H7 (cell line): ENCODE measurements around the gene CYP3A7. TPM values are rescaled to one million over a fixed set of nuclear protein-coding genes. Genes with fewer than 3 reads are reported as not detected.
A peak's percentile ranks its signal among the peaks of the same experiment; 100 is the strongest.
"Not testable (repeated sequence)": the region's sequence is repeated elsewhere in the genome, so short reads cannot be mapped to it uniquely, and the experiment has no call there.

ENCODE experiments used
- DNase-seq: peaks from one replicate; pipeline ENCODE4 v3.0.0; 2012
- H3K27me3 ChIP-seq: 2 replicates; pipeline ENCODE4 v1.6.0; 2011; ENCODE audit warnings: mild to moderate bottlenecking, low read length; ENCODE audit not compliant: control insufficient read depth, insufficient read depth
- H3K36me3 ChIP-seq: replicated peaks from 2 replicates; pipeline ENCODE4 v1.5.1; 2011; ENCODE audit warnings: low read length; ENCODE audit not compliant: control insufficient read depth, insufficient read depth
- H3K4me3 ChIP-seq: 2 replicates; pipeline ENCODE4 v1.5.1; 2011; ENCODE audit warnings: low read depth, mild to moderate bottlenecking, control low read depth, low read length, moderate library complexity; ENCODE audit not compliant: insufficient read depth
- total RNA-seq: library from RNA; depleted of rRNA; stranded (reverse); fragments of >200 nt; shearing (Covaris generic); gene quantifications from 2 replicates; pipeline ENCODE4 v1.2.3, GENCODE V29; 2014

Gene CYP3A7
- total RNA-seq, 1 experiment from 2014 or later, result not detected

DNA sequence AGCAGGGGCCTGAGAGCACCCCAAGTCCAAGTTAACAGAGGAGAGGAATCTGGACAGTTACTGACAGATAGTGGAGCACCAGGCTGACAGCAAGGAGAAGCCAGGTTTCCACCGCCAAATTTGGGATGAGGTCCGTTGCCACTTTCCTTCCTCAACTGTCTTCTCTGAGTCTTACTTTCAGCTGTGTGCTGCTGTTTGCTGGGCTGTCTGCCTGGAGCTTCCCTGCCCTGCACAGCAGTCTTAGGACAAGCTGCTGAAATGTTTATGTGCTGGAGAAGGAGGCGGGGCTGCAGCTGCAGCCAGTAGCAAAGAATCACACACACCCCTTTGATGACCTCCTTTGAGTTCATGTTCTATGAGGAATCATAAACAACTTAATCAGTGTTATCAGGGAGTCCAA, 17.4 kb upstream of the CYP3A7 start:
- Histone ChIP-seq H3K4me3 (no peak overlapping the region), H3K27me3 (no peaks in the 10 kb centered on the region), H3K36me3 (no peaks in the 10 kb centered on the region)
- DNase-seq, result no peak

DNA sequence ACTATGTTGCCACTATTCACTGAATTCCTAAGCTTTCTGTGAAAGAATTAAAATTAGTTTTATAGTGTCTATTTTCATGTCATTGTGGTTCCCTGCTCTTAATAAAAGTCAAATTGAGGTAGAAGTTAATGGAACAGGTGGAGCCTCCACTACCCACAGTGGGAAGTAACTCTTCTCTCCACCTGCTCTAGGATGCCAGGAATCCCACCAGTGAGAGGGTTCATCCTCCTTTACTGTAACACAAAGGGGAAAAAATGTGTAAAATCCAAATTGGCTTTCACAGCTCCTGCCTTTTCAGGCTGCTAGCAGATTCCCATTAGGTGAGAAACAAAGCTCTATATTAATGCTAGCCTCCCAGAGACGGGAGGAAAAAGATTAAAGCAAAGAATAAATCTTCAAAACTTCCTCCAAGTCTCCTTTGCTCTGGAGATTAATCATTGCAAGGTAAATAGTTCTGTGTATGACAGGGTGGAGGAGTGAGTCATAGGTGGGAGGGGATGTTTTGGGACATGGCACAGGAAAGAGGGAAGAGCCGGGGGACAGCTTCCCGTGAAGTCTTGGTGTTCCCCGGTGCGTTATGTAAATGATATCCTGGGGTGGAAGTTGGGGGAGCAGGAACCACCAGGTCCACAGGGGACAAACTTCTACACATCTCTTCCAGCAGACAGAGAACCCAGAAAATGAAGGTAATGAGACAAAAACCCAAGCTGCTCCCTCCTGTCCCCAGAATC, 16.5 kb upstream of the CYP3A7 start:
- not testable (repeated sequence) for DNase-seq, H3K36me3 ChIP-seq, H3K27me3 ChIP-seq, H3K4me3 ChIP-seq

GRCh38 chr7:99748846-99749579, 14.0 kb upstream of the CYP3A7 start:
- no peaks in the 10 kb centered on the region for H3K27me3 ChIP-seq
- H3K36me3 ChIP-seq, result no peaks in the 10 kb centered on the region

DNA sequence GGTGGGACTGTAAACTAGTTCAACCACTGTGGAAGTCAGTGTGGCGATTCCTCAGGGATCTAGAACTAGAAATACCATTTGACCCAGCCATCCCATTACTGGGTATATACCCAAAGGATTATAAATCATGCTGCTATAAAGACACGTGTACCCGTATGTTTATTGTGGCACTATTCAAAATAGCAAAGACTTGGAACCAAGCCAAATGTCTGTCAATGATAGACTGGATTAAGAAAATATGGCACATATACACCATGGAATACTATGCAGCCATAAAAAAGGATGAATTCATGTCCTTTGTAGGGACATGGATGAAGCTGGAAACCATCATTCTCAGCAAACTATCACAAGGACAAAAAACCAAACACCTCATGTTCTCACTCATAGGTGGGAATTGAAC, 11.9 kb upstream of the CYP3A7 start:
- not testable (repeated sequence) for DNase-seq, H3K27me3 ChIP-seq, H3K4me3 ChIP-seq, H3K36me3 ChIP-seq

More at GRCh38 chr7:99748846-99749579, 14.0 kb upstream of the CYP3A7 start:
- DNase-seq, result no peak
- no peak overlapping the region for H3K4me3 ChIP-seq

DNA sequence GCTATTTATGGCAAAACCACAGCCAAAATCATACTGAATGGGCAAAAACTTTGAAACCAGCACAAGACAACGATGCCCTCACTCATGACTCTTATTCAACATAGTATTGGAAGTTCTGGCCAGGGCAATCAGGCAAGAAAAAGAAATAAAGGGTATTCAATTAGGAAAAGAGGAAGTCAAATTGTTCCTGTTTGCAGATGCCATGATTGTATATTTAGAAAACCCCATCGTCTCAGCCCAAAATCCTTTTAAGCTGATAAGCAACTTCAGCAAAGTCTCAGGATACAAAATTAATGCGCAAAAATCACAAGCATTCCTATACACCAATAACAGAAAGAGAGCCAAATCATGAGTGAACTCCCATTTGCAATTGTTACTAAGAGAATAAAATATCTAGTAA, 10.4 kb upstream of the CYP3A7 start:
- DNase-seq, H3K4me3 ChIP-seq, H3K27me3 ChIP-seq, H3K36me3 ChIP-seq: not testable (repeated sequence)

DNA sequence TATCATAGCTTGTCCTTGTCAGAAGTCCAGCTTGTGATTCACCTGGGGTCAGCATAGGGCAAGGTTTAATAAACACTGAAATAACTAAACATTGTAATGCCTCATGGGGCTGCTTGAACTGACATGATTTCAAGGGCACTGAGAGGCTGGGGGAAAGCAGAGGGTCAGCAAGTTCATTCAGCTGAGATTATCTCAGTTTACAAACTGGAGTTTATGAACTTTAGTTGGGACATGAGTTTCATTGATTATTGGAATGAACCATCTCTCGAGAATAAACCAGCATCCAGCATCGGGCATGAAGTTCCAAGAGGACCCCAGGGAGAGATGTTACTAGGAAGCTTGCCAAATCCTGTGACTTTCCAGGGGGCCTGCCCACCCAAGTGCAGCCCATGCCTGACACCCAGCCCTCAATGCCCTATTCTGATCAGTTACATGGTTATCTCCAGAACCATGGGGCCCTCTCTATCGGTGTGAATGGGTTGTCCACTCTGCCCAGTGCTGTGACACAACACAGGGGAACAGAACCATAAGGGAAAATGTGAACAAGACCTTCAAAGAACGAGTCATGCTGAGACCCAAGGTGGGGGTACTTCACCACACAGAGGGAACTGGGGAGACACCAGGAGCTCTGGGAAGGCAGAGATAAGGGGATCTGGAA, 7.9 kb upstream of the CYP3A7 start:
- Histone ChIP-seq H3K36me3 (no peaks in the 10 kb centered on the region), H3K27me3 (no peaks in the 10 kb centered on the region), H3K4me3 (no peak overlapping the region)
- no peak for DNase-seq

GRCh38 chr7:99741441-99741795, 6.4 kb upstream of the CYP3A7 start:
- no peaks in the 10 kb centered on the region for H3K27me3 ChIP-seq
- no peak for DNase-seq
- no peaks in the 10 kb centered on the region for H3K36me3 ChIP-seq
- H3K4me3 ChIP-seq, result no peak overlapping the region

GRCh38 chr7:99740573-99741440, 5.8 kb upstream of the CYP3A7 start:
- no peaks in the 10 kb centered on the region for H3K36me3 ChIP-seq
- DNase-seq, result no peak
- no peaks in the 10 kb centered on the region for H3K27me3 ChIP-seq
- no peak overlapping the region for H3K4me3 ChIP-seq

DNA sequence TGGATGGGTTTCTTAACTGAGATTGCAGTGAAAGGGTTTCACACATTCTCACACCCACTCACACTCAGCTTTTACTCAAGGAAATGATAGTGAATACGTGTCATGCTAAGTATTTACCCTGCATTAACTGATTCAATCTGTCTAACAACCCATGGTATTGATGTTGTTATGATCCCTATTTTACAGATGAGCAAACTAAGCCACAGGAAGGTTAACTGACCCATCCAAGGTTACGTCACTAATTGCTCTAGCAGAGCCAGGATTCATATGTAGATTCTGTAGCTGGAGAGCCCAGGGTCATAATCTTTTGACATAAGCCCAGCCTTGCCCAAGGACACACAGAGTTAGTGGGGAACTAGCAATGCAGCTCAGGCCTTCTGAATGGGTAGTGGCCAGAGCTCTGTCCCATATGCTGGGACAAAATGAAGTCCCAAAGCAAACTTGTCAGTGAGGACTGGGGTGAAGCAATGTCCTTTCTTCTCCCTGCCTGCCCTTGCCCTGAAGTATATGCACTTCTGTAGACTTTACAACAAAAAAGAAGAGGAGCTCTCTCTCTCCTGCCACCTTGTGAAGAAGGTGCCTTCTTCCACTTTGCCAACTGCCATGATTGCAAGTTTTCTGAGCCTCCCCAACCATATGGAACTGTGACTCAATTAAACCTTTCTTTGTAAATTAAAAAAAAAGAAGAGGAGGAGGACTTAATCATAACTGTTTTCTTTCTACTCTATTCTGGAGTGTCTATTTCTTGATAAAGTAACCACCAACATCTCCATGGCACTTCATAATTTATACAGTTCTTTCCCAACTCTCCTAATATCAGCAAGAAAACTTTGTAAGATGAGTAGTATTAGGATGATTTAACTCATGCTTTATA, 4.9 kb upstream of the CYP3A7 start:
- no peak for DNase-seq
- no peaks in the 10 kb centered on the region for H3K27me3 ChIP-seq
- H3K4me3 ChIP-seq, result no peak overlapping the region
- H3K36me3 ChIP-seq, result no peaks in the 10 kb centered on the region

DNA sequence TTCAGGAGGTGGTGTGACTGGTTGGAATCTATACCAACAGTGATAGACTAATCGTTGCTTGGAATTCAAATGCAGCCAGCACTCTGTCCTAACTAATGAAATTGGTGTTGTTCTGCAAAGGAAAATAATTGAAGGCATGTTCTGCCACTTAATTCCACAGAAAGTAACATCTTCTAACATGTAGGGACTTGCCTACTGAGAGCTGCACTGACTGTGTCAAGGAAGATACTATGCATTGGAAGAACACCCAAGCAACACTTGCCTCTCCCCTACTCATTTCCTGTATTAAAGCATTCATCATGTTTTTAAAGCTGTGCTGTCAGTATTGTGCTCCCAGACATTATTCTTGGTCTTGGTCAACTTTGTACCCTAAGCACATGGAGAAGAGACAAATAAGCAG, 2.7 kb upstream of the CYP3A7 start:
- no peaks in the 10 kb centered on the region for H3K36me3 ChIP-seq
- no peaks in the 10 kb centered on the region for H3K27me3 ChIP-seq
- H3K4me3 ChIP-seq, result no peak overlapping the region
- no peak for DNase-seq

DNA sequence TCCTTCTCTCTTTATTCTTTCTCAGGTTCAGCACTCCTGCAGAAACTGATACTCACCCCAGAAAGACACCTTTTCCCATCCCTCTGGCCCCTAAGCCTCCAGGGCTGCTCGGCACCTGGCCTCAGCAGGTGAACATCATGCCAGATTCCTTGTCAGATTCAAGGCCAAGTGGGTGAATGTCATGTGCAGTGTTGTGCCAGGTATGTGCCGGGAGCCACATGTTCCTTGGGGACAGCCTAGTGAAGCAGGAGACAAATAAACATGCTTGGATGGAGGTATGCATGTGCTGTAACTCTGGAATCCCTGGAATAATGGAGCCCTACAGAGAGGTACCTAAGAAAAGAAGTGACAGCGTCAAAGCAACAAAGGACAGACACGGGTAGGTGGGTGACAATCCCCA, 1.7 kb upstream of the CYP3A7 start:
- H3K27me3 ChIP-seq, H3K4me3 ChIP-seq, H3K36me3 ChIP-seq, DNase-seq: not testable (repeated sequence)

DNA sequence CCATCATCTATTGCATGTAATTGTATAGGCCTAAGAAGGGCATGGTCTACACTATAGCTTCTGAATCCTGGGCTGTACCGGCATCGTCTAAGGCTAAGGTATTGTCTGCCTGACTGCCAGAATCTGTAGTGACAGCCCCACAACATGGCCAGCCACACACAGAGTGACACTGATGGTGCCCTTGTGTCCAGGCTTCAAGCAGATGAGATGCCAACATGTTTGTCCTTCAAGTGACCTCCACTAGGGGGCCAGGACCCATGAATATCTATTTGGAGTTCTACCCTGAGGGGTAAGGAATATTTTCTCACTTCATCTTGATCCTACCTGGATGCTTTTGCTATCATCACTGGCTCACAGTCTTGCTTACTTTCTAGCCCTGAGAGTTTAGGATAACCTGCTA, 1.5 kb downstream of the CYP3A7 start:
- DNase-seq, result peak; percentile 33
- Histone ChIP-seq H3K4me3 (no peak overlapping the region), H3K27me3 (no peaks in the 10 kb centered on the region), H3K36me3 (no peaks in the 10 kb centered on the region)

DNA sequence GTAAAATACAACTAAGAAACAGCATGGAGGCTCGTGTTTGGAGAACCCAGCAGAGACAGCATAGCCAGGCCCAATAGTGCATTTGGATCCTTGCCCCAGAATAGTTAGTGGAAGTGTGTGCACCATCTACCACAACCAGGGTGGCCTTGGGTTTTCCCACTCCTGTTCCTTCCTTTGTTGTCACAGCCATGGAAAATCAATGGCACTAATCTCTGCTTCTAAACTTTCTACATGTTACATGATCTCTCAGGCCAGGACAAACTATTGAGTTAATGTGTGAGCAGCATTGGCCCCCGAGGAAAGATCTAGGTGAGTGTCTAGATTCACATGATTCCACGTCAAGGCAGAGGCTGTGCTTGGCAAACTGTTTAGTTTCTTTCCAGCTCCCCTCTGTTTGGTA, 2.0 kb downstream of the CYP3A7 start:
- DNase-seq, result no peak
- no peak overlapping the region for H3K4me3 ChIP-seq
- H3K36me3 ChIP-seq, result no peaks in the 10 kb centered on the region
- no peaks in the 10 kb centered on the region for H3K27me3 ChIP-seq
